ENCODE data around the gene TPPP.

DNA sequence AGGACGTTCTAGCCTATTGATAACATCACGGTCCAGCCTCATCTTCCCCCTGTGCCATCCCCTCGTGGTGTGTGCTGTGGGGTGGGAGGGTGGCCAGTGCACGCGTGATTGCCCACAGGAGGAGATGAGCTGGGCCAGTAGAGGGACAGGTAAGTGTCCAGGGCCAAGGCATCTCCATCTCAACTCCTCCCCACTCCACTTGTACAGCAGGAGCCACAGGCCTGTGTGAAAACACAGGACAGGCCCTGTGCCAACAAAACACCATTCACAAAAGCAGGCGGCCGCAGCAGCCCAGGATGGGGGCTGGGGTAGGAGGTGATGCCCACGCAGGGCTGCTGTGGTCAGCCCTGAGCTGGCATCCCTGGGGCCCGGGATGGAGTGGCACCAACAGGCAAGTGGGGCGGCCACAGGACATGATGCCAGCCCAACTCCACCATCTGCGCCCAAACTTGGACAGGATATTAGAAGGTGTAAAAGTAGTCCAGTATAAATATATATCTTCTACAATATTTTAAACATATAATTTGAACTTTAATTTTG, 32.6 kb downstream of the TPPP start:
- no peak for TF ChIP-seq EZH2 (IDR thresholded peaks at IDR 0.05; ENCODE audit: insufficient read depth, poor library complexity, severe bottlenecking)
- no peak for TF ChIP-seq EZH2phosphoT487 (IDR thresholded peaks at IDR 0.05; ENCODE audit: insufficient read depth, low read depth)

All from GM23248 (cell line).